IPS-18c (cell line): ENCODE measurements around the gene C11orf68.

Experiments used
- H3K4me3 ChIP-seq: 2 replicates; pipeline ENCODE4 v1.7.0; 2013; ENCODE audit warnings: low read depth, mild to moderate bottlenecking, low read length, moderate library complexity; ENCODE audit not compliant: insufficient read depth
- H3K9me3 ChIP-seq: one replicate; pipeline ENCODE4 v1.6.1; 2013; ENCODE audit warnings: mild to moderate bottlenecking, low read length, moderate library complexity; ENCODE audit not compliant: control insufficient read depth, insufficient read depth

C11orf68 gene

GRCh38 chr11:65946655-65947054, 27.8 kb upstream of the C11orf68 start:
- Histone ChIP-seq H3K9me3 (no peaks in the 10 kb centered on the region), H3K4me3 (no peak overlapping the region)

DNA sequence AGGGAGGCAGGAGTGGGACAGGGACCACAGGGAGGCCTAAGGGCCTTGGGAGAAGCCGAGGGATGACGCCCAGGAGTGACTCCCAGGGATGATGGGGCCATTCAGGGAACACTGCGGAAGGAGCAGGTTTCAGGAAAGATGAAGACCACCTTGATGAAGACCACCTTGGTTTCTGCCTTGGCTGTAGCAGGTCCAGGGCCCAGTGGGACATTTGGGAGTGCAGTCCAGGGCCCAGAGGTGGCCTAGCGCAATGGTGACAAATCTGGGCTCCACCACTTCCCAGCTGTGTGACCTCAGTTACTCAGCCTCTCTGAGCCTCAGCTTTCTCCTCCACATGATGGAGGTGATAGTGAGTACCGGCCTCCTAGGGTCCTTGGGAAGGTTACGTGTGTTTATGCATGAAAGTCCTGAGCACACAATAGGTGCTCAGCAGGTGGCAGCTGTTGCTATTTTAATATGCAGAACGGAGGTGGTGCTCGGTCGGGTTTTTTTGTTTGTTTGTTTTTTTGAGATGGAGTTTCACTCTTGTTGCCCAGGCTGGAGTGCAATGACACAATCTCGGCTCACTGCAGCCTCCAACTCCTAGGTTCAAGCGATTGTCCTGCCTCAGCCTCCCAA, 27.2 kb upstream of the C11orf68 start:
- Histone ChIP-seq H3K9me3 (no peaks in the 10 kb centered on the region), H3K4me3 (peak overlapping the region; percentile 44)

DNA sequence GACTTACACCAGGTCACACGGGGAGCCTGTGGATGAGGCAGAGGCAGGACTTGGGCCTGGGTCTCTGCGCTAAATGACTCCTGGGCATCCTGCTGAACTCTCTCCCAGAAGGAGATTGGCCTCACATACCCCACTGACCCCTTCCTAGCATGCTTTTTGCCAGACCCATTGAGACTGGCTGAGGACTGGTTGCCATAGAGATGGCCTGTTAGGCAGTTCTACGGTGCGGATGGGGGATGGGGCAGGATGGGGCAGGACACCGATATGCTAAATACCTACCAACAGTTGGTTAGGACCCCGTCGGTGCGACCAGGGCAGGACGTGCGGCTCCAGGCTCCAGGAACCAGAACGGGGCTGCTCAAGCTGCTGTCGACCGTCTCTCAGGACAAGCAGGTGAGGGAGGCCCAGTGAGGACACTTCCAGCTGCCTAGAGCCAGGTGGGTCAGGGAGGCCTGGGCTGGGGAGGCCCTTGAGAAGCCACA, 26.6 kb upstream of the C11orf68 start, which contains the start of gene TSGA10IP:
TSS of gene TSGA10IP (plus strand) at position 51 of the 482 bp plus-strand sequence. CDS start at position 247, 196 bp downstream.
- Histone ChIP-seq H3K9me3 (no peaks in the 10 kb centered on the region), H3K4me3 (peak within 1 kb of the TSS; percentile 44)

DNA sequence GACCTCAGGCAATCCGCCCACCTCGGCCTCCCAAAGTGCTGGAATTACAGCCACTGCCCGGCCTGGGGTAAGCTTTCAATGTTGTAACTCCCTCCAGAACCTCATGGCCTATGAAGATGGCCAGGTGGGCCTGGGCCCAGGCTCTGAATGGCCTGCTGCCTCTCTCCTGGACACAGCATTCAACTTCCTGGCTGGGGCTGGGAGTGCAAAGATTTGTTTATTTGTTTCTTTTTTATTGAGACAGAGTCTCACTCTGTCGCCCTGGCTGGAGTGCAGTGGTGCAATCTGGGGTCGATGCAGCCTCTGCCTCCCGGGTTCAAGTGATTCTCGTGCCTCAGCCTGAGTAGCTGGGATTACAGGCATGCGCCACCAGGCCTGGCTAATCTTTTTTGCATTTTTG, 25.9 kb upstream of the C11orf68 start:
- no peak overlapping the region for H3K4me3 ChIP-seq
- H3K9me3 ChIP-seq, result no peaks in the 10 kb centered on the region

GRCh38 chr11:65944191-65944590, 25.3 kb upstream of the C11orf68 start:
- Histone ChIP-seq H3K9me3 (no peaks in the 10 kb centered on the region), H3K4me3 (no peak overlapping the region)

DNA sequence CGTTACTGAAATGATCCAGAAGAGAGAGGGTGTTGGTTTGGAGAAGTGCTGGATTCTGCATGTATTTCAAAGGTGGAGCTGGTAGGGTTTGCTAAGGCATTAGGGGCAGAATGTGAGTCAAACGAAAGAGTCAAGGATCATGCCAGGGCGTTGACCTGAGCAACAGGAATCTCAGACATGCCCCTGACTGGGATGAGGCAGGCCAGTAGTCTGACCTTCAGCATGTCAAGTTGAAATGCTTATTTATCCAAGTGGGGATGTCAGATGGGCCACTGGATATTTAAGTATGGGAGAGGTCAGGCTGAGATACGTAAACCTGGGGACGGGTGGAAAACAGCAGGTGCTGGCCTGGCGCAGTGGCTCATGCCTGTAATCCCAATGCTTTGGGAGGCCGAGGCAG, 23.7 kb upstream of the C11orf68 start:
- no peak overlapping the region for H3K4me3 ChIP-seq
- no peaks in the 10 kb centered on the region for H3K9me3 ChIP-seq

DNA sequence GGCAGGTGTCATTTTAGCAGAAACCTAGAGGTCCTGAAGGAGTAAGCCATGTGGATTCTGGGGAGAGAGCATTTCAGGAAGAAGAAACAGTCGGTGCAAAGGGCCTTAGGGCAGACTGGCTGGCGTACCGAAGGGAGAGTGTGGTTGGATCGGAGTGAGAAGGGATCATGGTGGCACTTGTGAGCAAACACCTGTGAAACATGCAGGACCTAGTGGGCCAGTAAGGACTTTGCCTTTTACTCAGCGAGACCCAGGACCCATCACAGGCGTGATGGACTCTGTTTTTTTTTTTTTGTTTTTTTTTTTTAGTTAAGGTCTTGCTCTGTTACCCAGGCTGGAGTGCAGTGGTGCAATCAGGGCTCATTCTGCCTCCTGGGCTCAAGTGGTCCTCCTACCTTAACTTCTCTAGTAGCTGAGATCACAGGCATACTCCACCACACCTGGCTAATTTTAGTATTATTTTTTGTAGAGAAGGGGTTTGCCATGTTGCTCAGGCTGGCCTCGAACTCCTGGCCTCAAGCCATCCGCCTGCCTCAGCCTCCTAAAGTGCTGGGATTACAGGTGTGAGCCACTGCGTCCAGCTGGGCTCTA, 23.0 kb upstream of the C11orf68 start:
- no peaks in the 10 kb centered on the region for H3K9me3 ChIP-seq

GRCh38 chr11:65937766-65938165, 18.9 kb upstream of the C11orf68 start:
- no peak overlapping the region for H3K4me3 ChIP-seq
- H3K9me3 ChIP-seq, result no peaks in the 10 kb centered on the region

More for the DNA sequence above, 23.0 kb upstream of the C11orf68 start:
- H3K4me3 ChIP-seq, result no peak overlapping the region

- Histone ChIP-seq H3K4me3 (no peak overlapping the region), H3K9me3 (no peaks in the 10 kb centered on the region)
Measured at GRCh38 chr11:65934014-65934413, 15.2 kb upstream of the C11orf68 start.

DNA sequence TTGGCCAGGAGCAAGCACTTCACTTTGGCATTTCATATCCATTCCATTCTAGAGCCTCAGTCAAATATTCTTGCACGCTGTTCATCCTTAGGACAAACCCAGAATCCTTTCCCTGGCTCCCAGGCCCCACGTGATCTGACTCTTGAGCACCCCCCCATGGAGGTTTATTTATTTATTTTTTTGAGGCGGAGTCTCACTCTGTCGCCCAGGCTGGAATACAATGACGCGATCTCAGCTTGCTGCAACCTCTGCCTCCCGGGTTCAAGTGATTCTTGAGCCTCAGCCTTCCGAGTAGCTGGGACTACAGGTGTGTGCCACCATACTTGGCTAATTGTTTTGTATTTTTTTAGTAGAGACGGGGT, 13.7 kb upstream of the C11orf68 start:
- Histone ChIP-seq H3K9me3 (no peaks in the 10 kb centered on the region), H3K4me3 (peak overlapping the region; percentile 9; the same call in 1 of the 2 replicates)

DNA sequence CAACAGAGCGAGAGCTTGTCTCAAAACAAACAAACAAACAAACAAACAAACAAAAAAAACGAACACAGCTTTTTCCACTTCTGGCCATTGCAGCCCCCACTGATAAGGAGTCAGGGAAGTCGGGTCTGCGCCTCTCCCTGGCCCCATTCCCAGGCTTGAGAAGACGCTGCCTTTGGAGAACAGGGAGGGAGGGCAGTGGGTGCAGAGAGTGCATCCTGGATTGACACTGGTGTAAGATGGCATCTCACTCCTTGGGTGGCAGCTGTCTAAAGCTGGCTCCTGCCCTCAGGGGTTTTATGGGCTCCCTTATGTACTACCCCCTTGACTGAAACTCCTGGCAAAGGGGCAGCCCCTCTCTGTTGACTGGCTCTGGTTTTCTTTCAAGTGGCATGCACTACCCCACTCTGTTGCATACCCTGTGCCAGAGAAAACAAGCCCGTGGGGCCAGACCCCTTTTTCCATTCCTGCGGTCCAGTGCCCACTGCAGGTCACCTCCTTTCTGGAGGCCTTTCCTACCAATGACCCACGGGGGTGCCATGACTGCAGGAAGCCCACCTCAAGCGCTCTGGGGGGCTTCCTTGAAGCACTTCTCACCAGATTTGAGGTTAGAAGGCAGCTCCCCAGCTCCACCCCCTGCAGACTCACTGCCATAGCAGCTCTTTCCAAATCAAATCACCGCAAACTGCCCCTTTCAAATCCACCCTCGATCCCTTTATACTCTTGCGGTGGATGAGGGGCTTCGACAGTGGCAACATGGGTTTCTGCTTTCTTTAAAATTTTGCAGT, 13.1 kb upstream of the C11orf68 start:
- no peaks in the 10 kb centered on the region for H3K9me3 ChIP-seq
- H3K4me3 ChIP-seq, result peak overlapping the region; percentile 9; the same call in 1 of the 2 replicates

GRCh38 chr11:65928667-65929066, 9.8 kb upstream of the C11orf68 start:
- Histone ChIP-seq H3K4me3 (no peak overlapping the region), H3K9me3 (no peaks in the 10 kb centered on the region)

- no peak overlapping the region for H3K4me3 ChIP-seq
Measured at GRCh38 chr11:65927904-65928397, 9.1 kb upstream of the C11orf68 start.

GRCh38 chr11:65925397-65925796, 6.5 kb upstream of the C11orf68 start:
- Histone ChIP-seq H3K4me3 (no peak overlapping the region), H3K9me3 (no peaks in the 10 kb centered on the region)

More at GRCh38 chr11:65927904-65928397, 9.1 kb upstream of the C11orf68 start:
- H3K9me3 ChIP-seq, result no peaks in the 10 kb centered on the region

DNA sequence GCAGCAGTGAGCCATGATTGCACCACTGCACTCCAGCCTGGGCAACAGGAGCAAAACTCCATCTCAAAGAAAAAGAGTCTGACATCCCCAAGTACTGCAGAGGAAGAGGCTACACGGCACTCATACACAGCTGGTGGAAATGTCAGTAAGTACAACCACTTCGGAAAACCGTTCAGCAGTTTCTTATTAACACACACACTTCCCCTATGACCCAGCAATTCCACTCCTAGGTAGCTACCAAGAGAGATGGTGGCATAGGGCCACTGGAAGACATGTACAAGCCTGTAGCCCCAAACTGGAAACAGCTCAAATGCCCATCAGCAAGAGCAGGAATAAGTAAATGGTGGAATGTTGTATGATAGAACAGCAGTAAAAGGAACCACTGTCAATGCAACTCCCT, 3.7 kb upstream of the C11orf68 start:
- no peak overlapping the region for H3K4me3 ChIP-seq
- H3K9me3 ChIP-seq, result no peaks in the 10 kb centered on the region

DNA sequence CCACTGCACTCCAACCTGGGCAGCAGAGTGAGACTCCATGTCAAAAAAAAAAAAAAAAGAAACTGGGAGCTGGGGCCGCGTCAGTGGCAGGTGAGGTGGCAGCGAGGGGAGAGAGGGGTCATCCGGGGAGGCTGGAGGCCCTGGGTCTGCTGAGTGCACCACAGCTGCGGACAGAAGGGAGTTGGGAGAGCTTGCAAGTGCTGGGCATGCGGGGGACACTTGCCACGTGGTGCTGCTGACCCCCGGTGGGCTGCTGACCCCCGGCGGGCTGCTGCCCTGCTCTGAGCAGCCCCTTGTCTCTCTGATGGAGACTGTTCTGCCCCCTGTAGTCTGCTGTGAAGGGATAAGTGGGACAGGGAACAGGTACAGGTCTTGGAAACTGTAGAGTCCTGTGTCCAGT, 3.0 kb upstream of the C11orf68 start:
- H3K9me3 ChIP-seq, result no peaks in the 10 kb centered on the region
- no peak overlapping the region for H3K4me3 ChIP-seq

- Histone ChIP-seq H3K9me3 (no peaks in the 10 kb centered on the region), H3K4me3 (peak overlapping the region; percentile 6; the same call in 1 of the 2 replicates)
Measured at GRCh38 chr11:65921033-65921555, 2.2 kb upstream of the C11orf68 start.
